Measurements from ENCODE around the gene PTX4.

GRCh38 chr16:1514507-1514906 lies 25.8 kb upstream of the PTX4 start:
- TF ChIP-seq PHF8 (IDR thresholded peaks at IDR 0.05; ENCODE audit: borderline replicate concordance, low read length) (no peak), HMGN3 (IDR thresholded peaks at IDR 0.05; ENCODE audit: borderline replicate concordance, extremely low read depth, insufficient read length, low read depth, low read length) (no peak), ZKSCAN3 (CRISPR knock-in tag; IDR thresholded peaks at IDR 0.05) (no peak)
